Skin epidermis (tissue), 12 donors: ENCODE measurements around the gene ZNF273.
"Not testable (repeated sequence)": the region's sequence is repeated elsewhere in the genome, so short reads cannot be mapped to it uniquely, and the experiment has no call there.

ENCODE experiments used
- H3K27ac ChIP-seq, 21 experiments: fragments of 200-600 bp; sonication (generic) in 11 of 21; one replicate each; pipeline ENCODE4 v1.5.0; 2020; ENCODE audit warnings: mild to moderate bottlenecking in 3 of 21, inconsistent platforms in 2 of 21, moderate library complexity in 2 of 21
- H3K4me3 ChIP-seq, 7 experiments: fragments of 200-600 bp; sonication (generic) in 2 of 7; one replicate each; pipeline ENCODE4 v1.5.0; 2020; ENCODE audit warnings: inconsistent platforms in 2 of 7, mild to moderate bottlenecking in 2 of 7, moderate library complexity in 1 of 7

Gene ZNF273

DNA sequence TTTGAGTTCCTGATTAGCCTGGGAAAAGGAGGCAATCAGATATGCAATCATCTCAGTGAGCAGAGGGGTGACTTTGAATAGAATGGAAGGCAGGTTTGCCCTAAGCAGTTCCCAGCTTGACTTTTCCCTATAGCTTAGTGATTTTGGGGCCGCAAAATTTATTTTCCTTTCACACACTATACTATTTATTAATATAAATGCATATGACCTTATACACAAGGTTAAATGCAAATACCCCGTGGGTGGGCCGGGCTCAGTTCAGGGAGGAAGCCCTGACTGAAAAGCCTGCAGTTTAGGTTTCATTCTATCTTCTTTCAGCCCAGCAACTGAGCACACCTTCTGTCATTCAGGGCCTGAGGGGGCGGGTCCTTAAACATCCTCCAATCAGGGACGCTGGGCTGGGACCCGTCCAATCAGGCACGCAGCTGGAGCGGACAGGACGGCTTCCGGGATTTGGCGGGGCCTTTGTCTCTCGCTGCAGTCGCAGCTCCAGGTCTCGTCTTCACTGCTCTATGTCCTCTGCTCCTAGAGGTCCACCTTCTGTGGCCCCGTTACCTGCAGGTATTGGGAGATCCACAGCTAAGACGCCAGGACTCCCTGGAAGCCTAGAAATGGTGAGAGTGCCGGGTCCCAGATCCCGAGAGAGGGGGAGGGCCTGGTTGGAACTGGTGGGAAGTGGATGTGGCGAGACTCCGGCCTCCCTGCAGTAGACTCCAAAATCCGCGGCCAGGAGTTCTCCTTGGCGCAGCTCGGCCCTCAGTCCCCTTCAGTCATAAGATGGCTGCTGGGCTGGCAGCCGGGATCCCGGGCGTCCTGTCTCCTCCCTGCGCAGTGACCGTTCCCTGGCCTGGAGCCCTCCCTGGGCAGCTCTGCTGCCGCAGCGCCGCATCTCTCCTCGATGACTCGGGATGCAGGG is at the start of gene ZNF273:
Gene ZNF273, plus strand, starts transcription at position 468 of the 916 bp plus-strand sequence. Its CDS starts 45 bp downstream, at position 513.
- peak within 1 kb of the TSS in 18 of 21 experiments; percentile 45 to 87 (median 76) for H3K27ac ChIP-seq
- H3K4me3 ChIP-seq, result peak within 1 kb of the TSS; percentile 56 to 84 (median 79)

DNA sequence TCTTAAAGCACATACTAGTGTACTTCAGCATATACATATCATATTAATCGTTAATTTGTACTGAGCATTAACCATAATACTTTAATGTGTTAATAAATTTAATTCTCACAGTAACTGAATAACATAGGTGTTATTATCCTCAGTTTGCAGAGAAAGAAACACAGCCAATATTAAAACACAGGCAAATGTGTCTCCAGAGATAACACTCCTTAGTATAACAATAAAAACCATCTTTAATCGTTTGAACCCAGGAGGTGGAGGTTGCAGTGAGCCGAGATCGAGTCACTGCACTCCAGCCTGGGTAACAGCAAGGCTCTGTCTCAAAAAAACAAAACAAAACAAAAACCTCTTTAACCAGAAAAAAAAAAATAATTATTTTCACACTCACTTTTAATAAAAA is 49.4 kb upstream of the ZNF273 start:
- H3K27ac ChIP-seq, result no peak overlapping the region

DNA sequence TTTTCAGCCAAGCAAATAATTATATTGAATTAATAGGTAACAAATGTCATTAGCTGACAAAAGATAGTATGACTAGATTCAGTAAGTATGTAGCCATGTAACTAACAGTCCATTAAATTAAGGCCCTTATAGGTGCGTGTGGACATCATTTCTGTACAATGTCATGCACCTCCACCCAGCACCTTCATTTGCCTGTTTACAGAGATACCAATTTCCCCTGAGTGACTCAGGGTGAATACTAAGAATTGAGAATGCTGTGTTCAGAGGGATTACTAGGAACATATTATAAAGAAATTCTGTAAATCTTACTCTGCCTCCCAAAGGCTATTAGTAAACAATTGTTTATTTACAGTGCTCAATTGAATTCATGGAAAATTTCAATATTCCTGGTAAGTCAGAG is 48.1 kb upstream of the ZNF273 start:
- Histone ChIP-seq H3K4me3 (no peak overlapping the region), H3K27ac (no peak overlapping the region)

More for the DNA sequence above, 49.4 kb upstream of the ZNF273 start:
- no peak overlapping the region for H3K4me3 ChIP-seq

DNA sequence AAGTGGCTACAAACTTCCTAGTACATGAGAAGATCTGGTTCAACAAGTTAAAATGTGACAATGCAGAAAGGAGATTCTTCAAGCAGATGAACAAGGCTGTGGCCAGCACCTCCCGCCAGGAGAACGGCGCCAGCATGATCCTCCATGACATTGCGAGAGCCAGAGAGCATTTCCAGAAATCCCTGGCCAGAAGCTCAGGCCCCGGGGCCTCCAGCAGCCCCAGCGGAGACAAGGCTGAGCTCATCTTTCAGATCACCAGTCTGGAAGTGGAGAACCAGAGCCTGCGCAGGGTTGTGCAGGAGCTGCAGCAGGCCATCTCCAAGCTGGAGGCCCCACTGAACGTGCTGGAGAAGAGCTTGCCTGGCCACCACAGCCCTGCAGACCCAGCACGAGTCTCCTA is 40.1 kb upstream of the ZNF273 start:
- H3K27ac ChIP-seq, result no peak overlapping the region
- H3K4me3 ChIP-seq, result no peak overlapping the region

- H3K27ac ChIP-seq, H3K4me3 ChIP-seq: not testable (repeated sequence)
Measured at GRCh38 chr7:64863530-64863929, 39.5 kb upstream of the ZNF273 start.

GRCh38 chr7:64863969-64864368 is 39.1 kb upstream of the ZNF273 start:
- H3K27ac ChIP-seq, result no peak overlapping the region
- H3K4me3 ChIP-seq, result no peak overlapping the region

GRCh38 chr7:64867863-64868440 is 35.1 kb upstream of the ZNF273 start:
- Histone ChIP-seq H3K4me3 (no peak overlapping the region), H3K27ac (no peak overlapping the region)

- Histone ChIP-seq H3K27ac (no peak overlapping the region), H3K4me3 (no peak overlapping the region)
Measured at GRCh38 chr7:64868499-64868898, 34.6 kb upstream of the ZNF273 start.

DNA sequence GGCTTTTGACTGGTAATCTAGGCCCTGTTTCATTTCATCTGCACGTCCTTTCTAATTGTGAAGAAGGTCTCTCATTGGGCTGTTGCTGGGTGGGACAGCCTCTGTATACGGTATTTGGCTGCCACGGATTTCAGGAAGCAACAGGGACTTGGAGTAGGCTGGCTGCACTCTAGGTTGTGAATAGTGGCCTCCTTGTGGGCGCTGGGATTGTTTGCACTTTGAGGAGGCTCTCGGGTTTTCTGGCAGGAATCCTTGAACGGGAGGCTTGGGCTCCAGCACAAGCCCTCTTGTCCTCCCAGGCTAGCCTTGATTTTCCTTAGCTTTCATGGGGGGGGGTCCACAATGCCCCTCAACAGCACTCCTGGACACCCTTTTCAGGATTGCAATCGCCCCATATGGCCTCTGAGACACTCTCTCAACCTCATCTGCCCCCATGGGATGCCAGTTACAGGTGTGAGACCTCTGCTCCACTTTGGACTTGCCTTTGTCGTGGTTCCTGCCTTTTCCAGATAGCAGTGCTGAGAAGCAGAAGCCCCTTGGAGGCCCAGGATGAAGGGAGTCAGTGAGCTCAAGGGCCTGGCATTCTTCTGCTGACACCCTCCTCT is 33.9 kb upstream of the ZNF273 start:
- Histone ChIP-seq H3K4me3 (no peak overlapping the region), H3K27ac (no peak overlapping the region)

- no peak overlapping the region for H3K27ac ChIP-seq
- no peak overlapping the region for H3K4me3 ChIP-seq
Measured at GRCh38 chr7:64869912-64870562, 33.0 kb upstream of the ZNF273 start.

GRCh38 chr7:64870656-64871055 is 32.4 kb upstream of the ZNF273 start:
- no peak overlapping the region for H3K4me3 ChIP-seq
- no peak overlapping the region for H3K27ac ChIP-seq

GRCh38 chr7:64871761-64872160 is 31.3 kb upstream of the ZNF273 start:
- no peak overlapping the region for H3K4me3 ChIP-seq
- no peak overlapping the region for H3K27ac ChIP-seq

DNA sequence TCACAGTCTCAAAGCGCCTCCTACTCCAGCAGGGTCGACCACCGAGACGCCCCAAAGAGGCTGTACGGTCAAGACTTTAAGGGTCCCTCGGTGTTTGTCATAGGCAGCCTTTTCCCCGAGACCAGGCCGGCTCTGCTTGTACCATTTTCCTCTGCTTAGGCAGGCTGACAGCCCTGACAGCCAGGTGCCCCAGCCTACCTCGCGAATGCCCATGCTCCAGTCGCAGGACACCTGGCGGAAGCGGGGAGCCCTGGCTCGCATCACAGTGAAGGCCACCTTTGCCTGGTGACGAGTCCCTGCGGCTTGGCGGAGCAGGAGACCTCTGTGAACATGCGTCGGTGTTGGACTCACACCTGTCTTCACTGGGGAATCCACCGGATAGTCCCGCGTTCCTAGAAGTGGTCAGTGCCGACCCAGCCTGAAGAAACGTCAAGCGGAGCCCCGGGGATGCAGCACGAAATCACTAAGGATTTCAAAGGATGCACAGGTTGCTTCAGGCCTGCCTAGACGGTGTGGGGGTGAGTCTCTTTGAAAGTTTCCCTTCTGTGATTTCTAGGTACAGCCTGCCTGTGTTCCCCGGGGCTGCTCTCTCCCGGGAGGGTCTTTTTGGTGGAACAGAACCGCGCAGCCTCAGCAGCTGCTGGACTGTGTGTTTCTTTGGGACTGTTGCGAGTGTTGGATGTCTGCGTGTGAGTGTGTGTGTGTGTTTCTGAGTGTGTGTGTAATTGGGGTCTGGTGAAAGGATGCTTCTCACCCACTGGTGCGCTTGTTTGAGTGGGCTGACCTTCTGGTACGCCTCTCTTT is 30.5 kb upstream of the ZNF273 start:
- no peak overlapping the region for H3K27ac ChIP-seq
- no peak overlapping the region for H3K4me3 ChIP-seq

DNA sequence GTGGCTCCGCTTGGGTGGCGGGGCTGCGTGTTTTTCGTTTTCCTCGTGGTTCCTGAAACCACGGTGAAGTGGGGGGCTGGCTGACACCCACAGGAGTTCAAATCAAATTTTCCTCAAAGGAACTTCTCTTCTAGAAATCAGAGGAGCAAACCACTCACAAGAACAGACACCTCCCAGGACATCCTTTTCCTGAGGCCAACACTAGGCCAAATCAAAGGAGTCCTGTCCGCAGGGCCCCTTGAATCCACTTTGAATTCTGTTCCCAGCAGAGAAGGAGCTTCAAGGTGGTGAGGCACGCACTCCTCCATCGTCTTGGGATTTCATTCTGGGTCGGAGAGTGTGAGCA is 29.9 kb upstream of the ZNF273 start:
- Histone ChIP-seq H3K27ac (no peak overlapping the region), H3K4me3 (no peak overlapping the region)

DNA sequence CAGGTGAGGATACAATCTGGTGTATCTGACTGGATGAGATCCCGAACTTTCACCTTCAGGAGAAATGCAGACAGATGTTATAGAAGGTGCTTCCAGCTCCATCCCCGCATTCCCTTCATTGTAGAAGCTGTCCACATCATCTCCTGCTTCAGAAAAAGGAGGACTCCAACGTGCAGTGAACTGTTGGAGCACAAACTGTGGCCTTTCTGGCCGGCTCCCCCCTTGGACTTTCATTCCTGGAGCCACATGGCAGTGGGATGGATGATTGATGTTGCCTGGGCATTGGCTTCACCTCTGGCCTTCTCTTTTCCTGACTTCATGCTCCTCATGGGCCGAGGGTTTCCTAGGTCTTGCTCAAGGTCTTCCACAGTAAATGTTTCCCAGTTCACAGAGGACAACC is 29.6 kb upstream of the ZNF273 start:
- H3K4me3 ChIP-seq, result no peak overlapping the region
- H3K27ac ChIP-seq, result no peak overlapping the region

GRCh38 chr7:64874114-64874513 is 29.0 kb upstream of the ZNF273 start:
- Histone ChIP-seq H3K27ac (no peak overlapping the region), H3K4me3 (no peak overlapping the region)

GRCh38 chr7:64874562-64875250 is 28.4 kb upstream of the ZNF273 start:
- Histone ChIP-seq H3K27ac (no peak overlapping the region), H3K4me3 (no peak overlapping the region)

DNA sequence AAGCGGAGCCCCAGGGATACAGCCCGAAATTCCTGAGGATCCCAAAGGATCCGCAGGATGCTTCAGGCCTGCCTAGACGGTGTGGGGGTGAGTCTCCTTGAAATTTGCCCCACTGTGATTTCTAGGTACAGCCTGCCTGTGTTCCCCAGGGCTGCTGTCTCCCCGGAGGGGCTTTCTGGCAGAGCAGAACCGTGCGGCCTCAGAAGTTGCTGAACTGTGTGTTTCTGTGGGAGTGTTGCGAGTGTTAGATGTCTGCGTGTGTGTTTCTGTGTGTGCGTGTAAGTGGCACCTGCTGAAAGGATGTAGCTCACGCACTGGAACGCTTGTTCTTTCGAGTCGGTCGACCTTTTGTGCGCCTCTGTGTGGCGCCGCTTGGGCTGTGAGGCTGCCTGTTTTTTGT is 27.8 kb upstream of the ZNF273 start:
- no peak overlapping the region for H3K4me3 ChIP-seq

More for the DNA sequence above, 27.8 kb upstream of the ZNF273 start:
- H3K27ac ChIP-seq, result no peak overlapping the region
